Activated CD4-positive, CD25-positive, alpha-beta regulatory T cell treated with anti-CD3 and anti-CD28 coated beads, Interleukin-2, amount 50 U/mL, for 24 hours (primary cell): Measurements from ENCODE around the gene DSTN.

Experiments used
- ATAC-seq, 2 donors: fragments of 150-1000 bp; cut with Tn5 transposase; one replicate each; pipeline ENCODE4 v1.10.0; 2021; ENCODE audit warnings: mild to moderate bottlenecking in 1 of 2, moderate library complexity in 1 of 2

DSTN gene

GRCh38 chr20:17638835-17639407 lies 69.0 kb downstream of the DSTN start:
- no peak for ATAC-seq

GRCh38 chr20:17640146-17640874 lies 70.4 kb downstream of the DSTN start:
- no peak for ATAC-seq

- no peak for ATAC-seq
Measured at GRCh38 chr20:17640875-17641378, 71.1 kb downstream of the DSTN start.

GRCh38 chr20:17641520-17641964 lies 71.7 kb downstream of the DSTN start:
- ATAC-seq = no peak

- ATAC-seq = no peak
Measured at GRCh38 chr20:17641993-17642392, 72.1 kb downstream of the DSTN start.

- ATAC-seq = no peak
Measured at GRCh38 chr20:17642404-17643269, 72.8 kb downstream of the DSTN start.

- no peak for ATAC-seq
Measured at GRCh38 chr20:17643531-17644188, 73.8 kb downstream of the DSTN start.

- ATAC-seq = no peak
Measured at GRCh38 chr20:17644451-17644850, 74.6 kb downstream of the DSTN start.

GRCh38 chr20:17645010-17645409 lies 75.1 kb downstream of the DSTN start:
- no peak for ATAC-seq

- no peak for ATAC-seq
Measured at GRCh38 chr20:17645546-17646208, 75.8 kb downstream of the DSTN start.

GRCh38 chr20:17646209-17646960 lies 76.5 kb downstream of the DSTN start:
- ATAC-seq = no peak

- no peak for ATAC-seq
Measured at GRCh38 chr20:17646961-17647301, 77.1 kb downstream of the DSTN start.

- no peak for ATAC-seq
Measured at GRCh38 chr20:17647391-17648314, 77.8 kb downstream of the DSTN start.

- ATAC-seq = no peak
Measured at GRCh38 chr20:17648315-17648646, 78.4 kb downstream of the DSTN start.

GRCh38 chr20:17648791-17649730 lies 79.2 kb downstream of the DSTN start:
- no peak for ATAC-seq

GRCh38 chr20:17650301-17651128 lies 80.6 kb downstream of the DSTN start:
- ATAC-seq = no peak

GRCh38 chr20:17651129-17651759 lies 81.4 kb downstream of the DSTN start:
- no peak for ATAC-seq
